Hypothalamus (tissue), 51 donors: ENCODE results near the gene SEMA6A.

ENCODE experiments used
- DNase-seq, 51 donors: peaks; one replicate each; lab custom pipeline; 2025; lab: John Stamatoyannopoulos, UW

SEMA6A gene

DNA sequence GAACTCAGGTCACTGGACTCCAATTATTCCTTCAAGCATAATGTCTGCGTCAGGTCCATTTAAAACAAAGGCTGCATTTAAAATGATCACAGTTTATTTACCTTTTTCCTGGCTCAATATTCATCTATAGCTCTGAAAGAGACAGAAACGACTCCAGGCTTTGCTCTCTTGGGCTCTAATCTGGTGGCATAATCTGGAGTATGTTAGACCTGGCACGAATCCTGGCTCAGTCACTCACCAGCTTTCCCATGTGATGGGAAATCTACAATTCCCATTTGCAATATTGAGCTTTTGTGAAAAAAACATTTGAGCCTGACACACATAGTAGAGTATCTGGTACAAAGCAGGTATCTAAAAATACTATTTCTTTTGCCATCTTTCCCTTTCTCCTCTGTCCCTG, 155.8 kb downstream of the SEMA6A start:
- no peak for DNase-seq

DNA sequence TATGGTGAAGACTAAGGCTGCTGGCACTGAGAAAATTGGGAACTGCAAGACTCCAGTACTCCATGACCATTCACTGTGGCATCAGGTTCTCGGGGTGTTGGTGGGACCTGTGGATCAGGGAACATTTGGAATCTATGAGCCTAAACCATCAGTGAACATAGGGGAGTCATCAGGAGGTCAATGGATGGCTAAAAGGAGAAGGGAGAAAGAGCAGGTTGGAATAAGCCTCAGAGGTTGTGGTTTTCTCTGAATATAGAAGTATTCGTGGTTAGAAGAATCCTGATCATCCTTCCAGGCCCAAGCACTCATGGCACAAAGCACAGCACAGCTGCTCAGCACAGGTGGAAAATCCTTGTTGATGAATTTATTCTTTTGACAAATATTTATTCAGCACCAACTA, 156.6 kb downstream of the SEMA6A start:
- DNase-seq = no peak

DNA sequence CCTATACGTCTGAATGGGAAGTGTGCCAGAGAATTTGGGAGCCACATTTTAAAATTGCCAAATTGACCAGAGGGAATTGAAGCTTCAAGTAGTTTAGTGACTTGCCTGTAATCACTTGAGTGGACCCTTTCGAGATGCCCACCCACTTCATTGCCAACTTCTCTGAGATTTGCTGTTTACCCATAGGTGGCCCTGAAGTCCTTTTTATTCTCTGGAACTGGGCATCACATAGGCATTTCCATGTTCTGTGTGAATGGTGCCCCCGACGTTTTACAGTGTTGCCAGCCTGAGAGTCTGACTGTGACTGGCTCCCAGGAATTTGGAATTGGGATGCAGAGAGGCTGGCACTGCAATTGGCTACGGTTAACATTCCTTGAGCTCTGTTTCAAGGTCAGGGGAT, 158.6 kb downstream of the SEMA6A start:
- DNase-seq = no peak

DNA sequence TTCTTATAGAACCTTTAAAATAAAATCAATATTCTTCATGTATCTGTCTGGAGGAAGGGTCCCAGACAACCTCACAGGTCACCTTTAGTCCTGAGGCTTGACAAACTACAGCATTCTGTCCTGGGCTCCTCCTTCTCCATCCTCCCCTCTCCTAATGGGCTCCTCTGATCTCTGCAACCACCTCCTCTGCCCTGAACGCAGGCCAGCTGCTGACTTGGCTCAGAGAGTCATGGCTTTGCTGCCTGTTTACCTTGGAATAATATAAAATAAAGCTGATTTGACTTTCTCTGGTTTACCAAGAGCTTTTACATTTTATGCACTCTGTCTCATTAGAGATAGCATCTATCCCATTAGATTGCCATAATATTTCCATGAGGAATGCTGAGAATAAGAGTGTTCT, 159.4 kb downstream of the SEMA6A start:
- DNase-seq = no peak

DNA sequence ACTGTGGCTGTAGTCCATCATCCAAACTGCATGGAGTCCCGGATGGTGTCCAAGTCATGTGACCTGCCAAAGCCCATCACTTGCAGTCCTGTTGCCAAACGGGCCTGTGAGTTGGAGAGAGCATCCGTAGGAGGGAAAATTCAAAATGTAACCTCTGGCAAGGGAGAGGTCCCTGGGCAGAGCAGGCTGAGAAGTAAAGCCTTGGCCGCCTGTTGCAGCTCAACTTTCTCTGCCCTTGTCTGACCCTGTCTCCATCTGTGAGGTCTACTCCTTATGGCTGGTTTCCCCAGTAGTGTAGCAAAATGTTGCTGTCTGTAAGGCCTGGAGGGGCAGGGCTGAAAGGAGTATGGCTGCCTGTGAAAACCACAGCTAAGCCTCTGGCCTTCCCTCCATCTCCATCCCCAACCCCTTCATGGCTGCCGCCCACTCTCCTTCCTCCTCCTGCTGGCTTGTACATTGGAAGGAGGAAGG, 163.5 kb downstream of the SEMA6A start:
- peak in 16 of 51 donors; percentile 3 to 42 (median 19) for DNase-seq

DNA sequence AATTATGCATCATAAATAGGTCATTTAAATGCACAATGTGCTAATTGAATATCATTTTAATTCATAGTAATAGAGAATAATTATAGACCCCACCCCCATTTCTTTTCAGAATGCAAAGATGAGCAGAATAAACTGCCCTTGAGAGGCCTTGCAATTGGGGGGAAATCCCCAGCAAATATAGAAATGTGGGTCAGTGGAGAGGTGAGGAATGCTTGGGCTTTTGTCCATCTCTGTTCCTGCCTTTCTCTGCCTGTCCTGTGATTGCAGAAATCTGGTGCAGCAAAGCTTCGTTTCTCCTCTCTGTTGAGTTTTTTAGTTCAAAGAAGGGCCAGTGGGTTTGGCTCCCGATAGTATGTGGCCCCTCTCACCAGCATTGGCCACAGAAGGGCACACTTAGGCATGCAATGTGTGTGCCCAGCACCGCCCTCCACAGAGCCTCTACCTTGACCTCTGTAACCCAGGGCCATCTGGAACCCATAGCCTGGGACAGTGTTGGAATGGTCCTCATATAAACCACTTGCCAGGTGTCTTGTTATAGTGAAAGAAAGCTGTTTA, 164.2 kb downstream of the SEMA6A start:
- DNase-seq = no peak

DNA sequence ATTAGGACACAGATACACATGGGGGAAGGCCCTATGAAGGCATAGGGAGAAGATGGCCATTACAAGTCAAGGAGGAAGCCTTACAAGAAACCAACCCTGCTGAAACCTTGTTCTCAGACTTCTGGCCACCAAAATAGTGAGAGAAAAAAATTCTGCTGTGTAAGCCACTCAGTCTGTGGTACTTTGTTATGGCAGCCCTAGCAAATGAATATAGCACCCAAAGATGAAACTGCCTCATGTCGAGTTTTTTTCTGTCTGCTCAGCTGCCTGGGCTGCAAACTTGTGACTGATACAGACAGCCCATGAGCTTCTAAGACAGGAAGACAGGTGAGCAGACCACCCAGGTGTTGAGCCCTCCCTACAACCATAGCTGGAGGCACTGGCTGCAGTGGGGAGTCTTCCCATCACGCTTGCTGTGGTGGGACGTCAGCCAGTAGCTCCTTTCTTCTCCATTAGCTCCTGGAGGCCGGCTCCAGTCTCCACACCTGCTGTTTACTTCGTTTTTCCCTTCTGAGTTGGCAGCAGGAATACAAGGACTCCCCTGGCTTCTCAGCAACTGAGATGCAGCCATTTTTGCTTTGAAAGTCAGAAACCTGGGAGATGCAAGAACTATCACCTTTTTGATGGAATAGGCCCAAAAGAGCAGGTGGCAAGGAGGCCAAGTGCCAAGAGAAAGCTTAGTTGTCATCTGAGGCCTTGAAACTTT, 164.9 kb downstream of the SEMA6A start:
- no peak for DNase-seq

DNA sequence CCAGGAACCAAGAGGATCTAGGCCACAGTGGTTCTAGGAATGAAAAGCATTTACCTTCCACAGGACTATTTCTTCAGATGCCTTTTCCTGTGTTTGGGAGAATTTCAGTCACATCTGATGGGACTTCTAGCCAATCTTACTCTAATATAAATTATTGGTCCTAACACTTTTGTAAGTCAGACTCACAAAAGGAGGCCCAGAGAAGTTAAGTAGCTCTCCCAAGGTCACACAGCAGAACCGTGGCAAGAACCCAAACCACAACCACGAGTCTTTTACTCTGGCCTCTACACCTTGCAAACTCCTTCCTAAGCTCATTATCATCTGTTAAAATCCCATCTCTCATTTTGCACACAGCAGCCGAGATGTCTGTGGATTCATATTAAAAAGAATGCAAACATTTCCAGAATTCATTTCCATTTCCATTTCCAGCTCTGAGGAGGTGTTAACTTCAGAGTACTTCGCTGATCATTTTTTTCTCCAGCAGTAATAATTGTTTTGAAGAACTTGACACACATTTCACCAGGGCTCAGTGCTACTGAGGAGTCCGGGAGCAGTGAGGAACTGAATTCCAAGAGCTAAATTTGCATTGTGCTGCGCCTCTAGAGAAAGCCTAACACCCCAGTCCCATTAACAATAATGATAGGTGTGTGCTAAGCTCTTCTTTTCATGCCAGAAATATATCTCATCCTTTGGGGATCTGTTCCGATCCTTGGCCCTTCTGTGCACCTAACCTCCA, 168.1 kb downstream of the SEMA6A start:
- DNase-seq = no peak

DNA sequence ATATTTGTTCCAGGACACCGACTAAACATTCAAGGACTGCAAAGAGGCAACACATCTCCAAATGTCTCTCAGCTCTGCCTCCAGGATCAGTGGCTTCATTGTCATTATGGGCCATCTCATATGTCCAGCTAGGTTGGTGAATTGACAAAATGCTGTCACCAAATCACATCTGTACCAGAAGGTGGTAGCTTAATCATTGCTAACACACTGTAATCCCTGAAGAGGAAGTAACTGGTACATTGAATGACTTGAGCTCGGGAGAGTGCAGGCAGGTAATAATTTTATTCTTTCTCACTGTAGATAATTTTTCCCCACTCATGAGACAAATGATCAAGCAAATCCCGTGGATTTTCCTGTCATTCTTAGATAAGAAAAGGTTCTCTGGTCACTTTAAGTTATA, 169.8 kb downstream of the SEMA6A start:
- no peak for DNase-seq

DNA sequence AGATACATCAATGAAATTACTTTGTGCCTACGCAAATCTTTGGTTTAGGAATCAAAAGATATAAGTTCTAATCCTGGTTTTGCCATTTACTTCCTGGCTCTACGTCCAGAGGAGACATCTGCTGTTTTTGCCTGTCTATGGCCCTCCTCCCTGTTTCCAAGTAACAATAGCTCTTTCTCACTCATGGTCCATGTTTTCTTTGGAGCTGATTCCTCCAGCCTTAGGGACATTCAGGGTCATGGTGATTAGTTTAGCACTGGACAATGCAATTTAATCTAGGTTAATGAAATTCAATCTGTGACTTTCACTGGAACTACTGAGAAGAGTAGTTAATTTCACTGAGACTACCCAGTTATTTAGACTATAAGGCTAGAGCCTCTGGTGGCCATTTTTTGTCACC, 170.6 kb downstream of the SEMA6A start:
- no peak for DNase-seq

DNA sequence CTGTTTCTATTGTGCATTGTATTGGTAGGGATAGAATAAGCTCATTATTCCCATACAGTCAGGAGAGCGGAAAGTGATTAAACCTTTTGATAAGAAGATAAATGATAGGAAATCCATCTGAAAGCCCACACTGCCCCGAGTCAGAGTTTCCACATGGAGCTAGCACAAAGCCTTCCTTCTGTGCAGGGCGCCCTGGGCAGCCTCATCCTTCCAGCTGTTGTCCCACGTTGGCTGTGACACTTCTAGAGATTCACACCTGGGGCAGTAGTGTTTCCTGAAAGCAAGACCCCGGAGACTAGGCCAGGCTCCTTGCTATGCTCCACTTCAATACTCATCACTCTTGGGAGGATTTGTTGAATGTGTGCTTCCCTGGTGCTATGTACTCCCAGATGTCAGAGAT, 172.4 kb downstream of the SEMA6A start:
- peak in 1 of 51 donors; percentile 17 for DNase-seq

DNA sequence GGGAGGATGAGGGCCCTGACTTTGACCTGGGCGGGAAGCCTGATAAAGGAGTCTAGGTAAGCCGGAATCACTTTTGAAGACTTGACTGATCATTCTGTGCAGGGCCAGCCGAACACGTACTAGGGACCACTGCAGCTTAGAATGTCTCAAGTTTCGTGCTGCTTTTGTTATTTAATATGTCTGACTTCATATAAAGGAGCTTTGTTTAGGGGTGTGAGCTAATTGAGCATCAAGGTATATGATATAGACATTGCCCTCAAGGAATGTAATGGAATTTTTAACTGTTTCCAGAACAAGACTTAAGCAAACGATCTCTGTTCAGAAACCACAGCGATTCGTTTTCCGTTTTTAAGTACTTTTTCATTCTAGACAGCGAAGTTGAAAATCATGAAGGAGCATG, 173.0 kb downstream of the SEMA6A start:
- no peak for DNase-seq

DNA sequence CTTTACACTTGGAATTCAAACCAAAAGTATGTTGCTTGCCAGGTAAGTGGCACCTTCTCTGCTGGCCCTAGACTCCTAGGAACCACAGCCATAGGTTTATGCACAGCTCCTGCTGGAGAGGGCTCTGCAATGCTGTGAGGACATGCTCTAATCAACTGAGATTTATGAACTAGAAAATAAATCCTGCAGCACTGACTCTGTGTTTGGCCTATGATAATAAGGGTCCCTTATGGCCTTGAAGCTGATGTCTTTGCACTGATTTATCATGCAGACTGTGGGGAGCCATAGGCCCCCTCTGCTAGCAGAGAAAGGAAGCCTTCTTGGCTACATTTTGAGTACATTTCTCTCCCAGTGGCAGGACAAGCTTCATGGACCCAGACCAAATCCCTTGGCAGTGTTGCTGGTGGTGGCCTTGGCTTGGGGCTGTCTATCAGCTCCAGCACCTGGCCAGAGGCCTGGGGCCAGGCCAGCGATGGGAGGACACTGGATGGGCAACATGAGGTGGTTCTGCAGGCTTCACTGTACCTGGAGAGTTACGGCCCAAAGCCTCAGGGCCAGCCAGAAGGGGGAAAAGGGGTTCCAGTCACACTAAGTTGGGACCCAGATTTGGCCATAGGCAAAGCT, 178.0 kb downstream of the SEMA6A start:
- DNase-seq = no peak

DNA sequence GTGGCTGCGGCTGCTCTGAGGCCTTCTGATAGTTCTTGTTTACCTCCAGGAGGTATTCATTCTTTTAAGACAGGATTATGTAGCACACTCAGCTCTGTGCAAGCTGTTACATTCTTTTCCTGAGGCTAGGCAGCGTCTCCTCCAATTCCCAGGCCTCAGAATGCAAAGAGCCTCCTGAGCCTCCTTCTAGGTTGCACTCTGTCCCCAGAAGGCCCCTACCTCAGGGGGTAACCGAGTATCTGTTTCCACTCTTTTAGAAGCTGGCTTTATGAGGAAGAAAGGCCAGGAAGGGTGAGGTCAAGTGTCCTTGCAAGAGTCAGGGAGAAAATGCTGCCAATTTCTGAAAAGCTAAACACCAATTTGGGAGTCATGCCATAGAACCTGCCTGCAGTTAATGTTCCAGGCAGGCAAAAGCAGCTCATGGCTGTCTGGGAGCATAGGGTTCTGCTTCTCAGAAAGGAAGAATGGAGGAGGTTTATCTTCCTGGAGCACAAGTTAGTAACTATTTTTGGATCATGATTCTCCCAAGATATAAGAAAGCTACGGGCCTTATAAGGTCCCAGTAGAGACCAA, 178.9 kb downstream of the SEMA6A start:
- peak in 2 of 51 donors; percentile 14 to 30 for DNase-seq

DNA sequence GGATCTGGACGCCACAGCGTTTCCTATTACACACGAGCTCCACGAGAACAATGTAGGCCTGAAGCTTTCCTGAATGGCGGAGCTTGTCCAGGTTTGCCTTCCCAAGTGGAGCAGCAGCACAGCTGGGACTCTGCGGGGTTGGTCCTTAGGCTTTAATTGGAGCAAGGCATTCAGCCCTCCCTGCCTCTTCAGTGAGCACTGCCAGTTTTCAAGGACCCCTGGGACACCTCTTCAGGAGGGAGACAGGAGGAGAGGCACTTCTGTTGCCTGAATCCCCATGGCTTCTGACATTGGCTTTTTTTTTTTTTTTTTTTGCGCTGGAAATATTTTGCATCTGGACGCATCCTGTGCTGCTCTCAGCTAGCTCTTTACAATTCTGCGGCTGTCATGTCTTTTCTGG, 179.4 kb downstream of the SEMA6A start:
- DNase-seq = peak in 2 of 51 donors; percentile 12 to 18

DNA sequence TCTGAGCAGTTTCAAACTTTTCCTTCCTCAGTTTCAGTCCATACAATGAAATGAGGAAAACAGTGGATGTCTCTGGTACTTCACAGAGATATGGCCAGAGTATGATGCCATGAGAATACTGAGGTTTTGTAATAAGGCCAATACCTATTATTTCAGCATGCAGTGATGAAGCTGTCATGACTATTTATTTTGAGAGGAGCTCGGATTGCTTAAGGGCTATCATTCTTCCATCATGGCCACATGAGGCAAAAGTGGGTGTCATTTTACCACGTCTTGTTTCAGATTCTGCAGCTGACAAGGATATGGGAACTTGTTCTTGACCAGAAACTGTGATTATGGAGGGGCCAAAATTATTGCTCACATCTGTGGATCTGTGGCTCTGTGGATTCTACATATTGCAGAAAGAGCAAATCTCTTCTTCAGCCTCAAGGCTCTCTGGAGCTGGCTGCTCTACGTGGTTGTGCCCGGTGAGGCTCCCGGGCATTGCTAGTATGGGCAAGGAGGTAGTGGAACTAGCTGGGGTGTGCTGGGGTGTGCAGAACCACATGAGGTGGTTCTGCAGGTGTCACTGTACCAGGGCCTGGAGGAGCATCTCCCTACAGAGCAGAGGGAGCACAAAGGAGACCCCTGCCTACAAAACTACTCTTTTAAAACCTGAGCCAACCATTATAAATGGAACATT, 180.3 kb downstream of the SEMA6A start:
- no peak for DNase-seq
